ENCODE measurements around the gene SEMA4F.

SEMA4F gene

GRCh38 chr2:74682501-74682900 lies 28.5 kb downstream of the SEMA4F start:
- H3K4me3 ChIP-seq (ENCODE audit: low read depth, low read length): no peak overlapping the region
- TF ChIP-seq CTCF (IDR thresholded peaks at IDR 0.05; ENCODE audit: borderline replicate concordance, insufficient read depth, low read depth, low read length): no peak

GRCh38 chr2:74685408-74685807 lies 31.4 kb downstream of the SEMA4F start:
- TF ChIP-seq CTCF (IDR thresholded peaks at IDR 0.05; ENCODE audit: borderline replicate concordance, insufficient read depth, low read depth, low read length): no peak
- no peak overlapping the region for H3K4me3 ChIP-seq (ENCODE audit: low read depth, low read length)

GRCh38 chr2:74688881-74689280 lies 34.8 kb downstream of the SEMA4F start:
- TF ChIP-seq CTCF (IDR thresholded peaks at IDR 0.05; ENCODE audit: borderline replicate concordance, insufficient read depth, low read depth, low read length): no peak
- H3K4me3 ChIP-seq (ENCODE audit: low read depth, low read length): no peak overlapping the region

- H3K4me3 ChIP-seq (ENCODE audit: low read depth, low read length): no peak overlapping the region
- TF ChIP-seq CTCF (IDR thresholded peaks at IDR 0.05; ENCODE audit: borderline replicate concordance, insufficient read depth, low read depth, low read length): no peak
Measured at GRCh38 chr2:74689671-74690070, 35.6 kb downstream of the SEMA4F start.

GRCh38 chr2:74690571-74690970 lies 36.5 kb downstream of the SEMA4F start:
- peak; percentile 66 for TF ChIP-seq CTCF (IDR thresholded peaks at IDR 0.05; ENCODE audit: borderline replicate concordance, insufficient read depth, low read depth, low read length)
- no peak overlapping the region for H3K4me3 ChIP-seq (ENCODE audit: low read depth, low read length)

GRCh38 chr2:74691929-74692328 lies 37.9 kb downstream of the SEMA4F start:
- H3K4me3 ChIP-seq (ENCODE audit: low read depth, low read length): no peak overlapping the region
- no peak for TF ChIP-seq CTCF (IDR thresholded peaks at IDR 0.05; ENCODE audit: borderline replicate concordance, insufficient read depth, low read depth, low read length)

- H3K4me3 ChIP-seq (ENCODE audit: low read depth, low read length): no peak overlapping the region
- no peak for TF ChIP-seq CTCF (IDR thresholded peaks at IDR 0.05; ENCODE audit: borderline replicate concordance, insufficient read depth, low read depth, low read length)
Measured at GRCh38 chr2:74693213-74693612, 39.2 kb downstream of the SEMA4F start.
